GM18858 (cell line): ENCODE results near the gene PARD6G.
"Not testable (repeated sequence)": the region's sequence is repeated elsewhere in the genome, so short reads cannot be mapped to it uniquely, and the experiment has no call there.

Experiments
- ATAC-seq: cut with Tn5 transposase; IDR thresholded peaks from one replicate; pipeline ENCODE4 v1.9.1; 2021; ENCODE audit not compliant: unreplicated experiment

Gene PARD6G

GRCh38 chr18:80241919-80242777 lies 5.2 kb downstream of the PARD6G start:
- no peak for ATAC-seq

- no peak for ATAC-seq
Measured at GRCh38 chr18:80239830-80240229, 7.5 kb downstream of the PARD6G start.

- ATAC-seq = no peak
Measured at GRCh38 chr18:80238651-80239260, 8.6 kb downstream of the PARD6G start.

- not testable (repeated sequence) for ATAC-seq
Measured at GRCh38 chr18:80237519-80237918, 9.8 kb downstream of the PARD6G start.

GRCh38 chr18:80234398-80234797 lies 12.9 kb downstream of the PARD6G start:
- ATAC-seq = no peak

GRCh38 chr18:80233899-80234298 lies 13.4 kb downstream of the PARD6G start:
- no peak for ATAC-seq

GRCh38 chr18:80233201-80233835 lies 14.0 kb downstream of the PARD6G start:
- ATAC-seq = no peak

- ATAC-seq = no peak
Measured at GRCh38 chr18:80232710-80233109, 14.6 kb downstream of the PARD6G start.

- ATAC-seq = no peak
Measured at GRCh38 chr18:80232030-80232429, 15.3 kb downstream of the PARD6G start.

GRCh38 chr18:80231616-80232015 lies 15.7 kb downstream of the PARD6G start:
- ATAC-seq = no peak

GRCh38 chr18:80231151-80231550 lies 16.2 kb downstream of the PARD6G start:
- no peak for ATAC-seq

GRCh38 chr18:80229766-80230745 lies 17.3 kb downstream of the PARD6G start:
- no peak for ATAC-seq

- no peak for ATAC-seq
Measured at GRCh38 chr18:80229363-80229762, 18.0 kb downstream of the PARD6G start.

GRCh38 chr18:80228051-80228848 lies 19.1 kb downstream of the PARD6G start:
- no peak for ATAC-seq

GRCh38 chr18:80227472-80227871 lies 19.8 kb downstream of the PARD6G start:
- no peak for ATAC-seq

- ATAC-seq = no peak
Measured at GRCh38 chr18:80225685-80226084, 21.6 kb downstream of the PARD6G start.

GRCh38 chr18:80223581-80224148 lies 23.6 kb downstream of the PARD6G start:
- no peak for ATAC-seq

- ATAC-seq = not testable (repeated sequence)
Measured at GRCh38 chr18:80219488-80219887, 27.8 kb downstream of the PARD6G start.

- no peak for ATAC-seq
Measured at GRCh38 chr18:80218341-80219227, 28.7 kb downstream of the PARD6G start.
